ENCODE results near the gene WDFY4.

DNA sequence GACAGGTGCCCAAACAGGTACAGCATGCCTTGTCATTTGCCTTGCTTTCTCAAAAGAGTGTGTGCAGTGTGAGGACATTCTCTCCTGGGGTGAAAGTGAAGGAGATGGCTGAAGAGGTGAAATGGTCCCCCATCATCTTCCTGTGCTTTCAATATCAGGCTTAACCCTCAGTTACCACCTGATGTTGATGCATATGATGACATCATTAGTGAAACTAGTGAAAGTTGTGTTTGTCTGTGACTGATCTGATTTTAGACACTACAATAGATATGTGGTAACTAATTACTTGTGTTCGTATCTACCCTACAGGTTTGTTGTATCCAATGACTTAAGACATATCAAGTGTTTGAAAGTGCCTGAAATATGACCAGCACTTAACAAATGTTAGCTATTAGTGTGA lies 279.4 kb downstream of the WDFY4 start:
- TF ChIP-seq, protein P1, sequence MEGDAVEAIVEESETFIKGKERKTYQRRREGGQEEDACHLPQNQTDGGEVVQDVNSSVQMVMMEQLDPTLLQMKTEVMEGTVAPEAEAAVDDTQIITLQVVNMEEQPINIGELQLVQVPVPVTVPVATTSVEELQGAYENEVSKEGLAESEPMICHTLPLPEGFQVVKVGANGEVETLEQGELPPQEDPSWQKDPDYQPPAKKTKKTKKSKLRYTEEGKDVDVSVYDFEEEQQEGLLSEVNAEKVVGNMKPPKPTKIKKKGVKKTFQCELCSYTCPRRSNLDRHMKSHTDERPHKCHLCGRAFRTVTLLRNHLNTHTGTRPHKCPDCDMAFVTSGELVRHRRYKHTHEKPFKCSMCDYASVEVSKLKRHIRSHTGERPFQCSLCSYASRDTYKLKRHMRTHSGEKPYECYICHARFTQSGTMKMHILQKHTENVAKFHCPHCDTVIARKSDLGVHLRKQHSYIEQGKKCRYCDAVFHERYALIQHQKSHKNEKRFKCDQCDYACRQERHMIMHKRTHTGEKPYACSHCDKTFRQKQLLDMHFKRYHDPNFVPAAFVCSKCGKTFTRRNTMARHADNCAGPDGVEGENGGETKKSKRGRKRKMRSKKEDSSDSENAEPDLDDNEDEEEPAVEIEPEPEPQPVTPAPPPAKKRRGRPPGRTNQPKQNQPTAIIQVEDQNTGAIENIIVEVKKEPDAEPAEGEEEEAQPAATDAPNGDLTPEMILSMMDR (IDR thresholded peaks at IDR 0.05; ENCODE audit: poor library complexity, severe bottlenecking), result no peak
- TF ChIP-seq, protein P2, sequence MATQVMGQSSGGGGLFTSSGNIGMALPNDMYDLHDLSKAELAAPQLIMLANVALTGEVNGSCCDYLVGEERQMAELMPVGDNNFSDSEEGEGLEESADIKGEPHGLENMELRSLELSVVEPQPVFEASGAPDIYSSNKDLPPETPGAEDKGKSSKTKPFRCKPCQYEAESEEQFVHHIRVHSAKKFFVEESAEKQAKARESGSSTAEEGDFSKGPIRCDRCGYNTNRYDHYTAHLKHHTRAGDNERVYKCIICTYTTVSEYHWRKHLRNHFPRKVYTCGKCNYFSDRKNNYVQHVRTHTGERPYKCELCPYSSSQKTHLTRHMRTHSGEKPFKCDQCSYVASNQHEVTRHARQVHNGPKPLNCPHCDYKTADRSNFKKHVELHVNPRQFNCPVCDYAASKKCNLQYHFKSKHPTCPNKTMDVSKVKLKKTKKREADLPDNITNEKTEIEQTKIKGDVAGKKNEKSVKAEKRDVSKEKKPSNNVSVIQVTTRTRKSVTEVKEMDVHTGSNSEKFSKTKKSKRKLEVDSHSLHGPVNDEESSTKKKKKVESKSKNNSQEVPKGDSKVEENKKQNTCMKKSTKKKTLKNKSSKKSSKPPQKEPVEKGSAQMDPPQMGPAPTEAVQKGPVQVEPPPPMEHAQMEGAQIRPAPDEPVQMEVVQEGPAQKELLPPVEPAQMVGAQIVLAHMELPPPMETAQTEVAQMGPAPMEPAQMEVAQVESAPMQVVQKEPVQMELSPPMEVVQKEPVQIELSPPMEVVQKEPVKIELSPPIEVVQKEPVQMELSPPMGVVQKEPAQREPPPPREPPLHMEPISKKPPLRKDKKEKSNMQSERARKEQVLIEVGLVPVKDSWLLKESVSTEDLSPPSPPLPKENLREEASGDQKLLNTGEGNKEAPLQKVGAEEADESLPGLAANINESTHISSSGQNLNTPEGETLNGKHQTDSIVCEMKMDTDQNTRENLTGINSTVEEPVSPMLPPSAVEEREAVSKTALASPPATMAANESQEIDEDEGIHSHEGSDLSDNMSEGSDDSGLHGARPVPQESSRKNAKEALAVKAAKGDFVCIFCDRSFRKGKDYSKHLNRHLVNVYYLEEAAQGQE (IDR thresholded peaks at IDR 0.05; ENCODE audit: borderline replicate concordance), result no peak
- TF ChIP-seq EZH2 (IDR thresholded peaks at IDR 0.05; ENCODE audit: borderline replicate concordance, insufficient read depth, low read length, poor library complexity, severe bottlenecking), result no peak
- TF ChIP-seq POLR2AphosphoS5 (IDR thresholded peaks at IDR 0.05), result no peak
- TF ChIP-seq RAD21 (conservative IDR thresholded peaks at IDR 0.05), result no peak
